SK-N-SH (cell line): ENCODE data around the gene GDF2. TPM values are rescaled to one million over a fixed set of nuclear protein-coding genes. Genes with fewer than 3 reads are reported as not detected.

ENCODE experiments used
- CTCF ChIA-PET: fragments of 300-600, 350-600 bp; formaldehyde crosslinking; extraction: SDS; loops from one replicate; lab custom pipeline; 2021; lab: Yijun Ruan, JAX
- POLR2A ChIA-PET: fragments of 350-600 bp; sonication (Branson Sonifier 250); formaldehyde crosslinking; extraction: SDS; loops from one replicate; lab custom pipeline; 2020; ENCODE audit warnings: antibody characterized with exemption, inconsistent platforms; lab: Yijun Ruan, JAX
- DNase-seq: peaks from one replicate; pipeline ENCODE4 v3.0.0; 2012
- H2AFZ ChIP-seq: fragments of 200-600 bp; sonication (generic); 2 replicates; pipeline ENCODE4 v1.8.1; 2016; ENCODE audit warnings: antibody characterized with exemption, mild to moderate bottlenecking, low read depth
- H3F3A ChIP-seq: fragments of 200-600 bp; sonication (generic); replicated peaks from 2 replicates; pipeline ENCODE3; 2016; ENCODE audit warnings: antibody characterized with exemption, mild to moderate bottlenecking; ENCODE audit not compliant: insufficient read depth
- H3K27ac ChIP-seq, 2 experiments: fragments of 200-500 bp in 1 of 2; fragments of 200-600 bp in 1 of 2; sonication (Bioruptor generic) in 1 of 2; sonication (generic), shearing (Covaris generic) in 1 of 2; 2 replicates each; pipeline versions ENCODE4 v1.5.1 to v1.6.1; 2014 to 2016; ENCODE audit warnings: low read depth in 2 of 2, inconsistent platforms in 1 of 2, low read length in 1 of 2, mild to moderate bottlenecking in 1 of 2, mixed read lengths in 1 of 2
- H3K27me3 ChIP-seq: fragments of 200-600 bp; sonication (generic), shearing (Covaris generic); 2 replicates; pipeline ENCODE4 v1.6.1; 2016; ENCODE audit warnings: mixed run types; ENCODE audit not compliant: insufficient read depth
- H3K36me3 ChIP-seq, 2 experiments: fragments of 200-500 bp in 1 of 2; fragments of 200-600 bp in 1 of 2; sonication (Bioruptor generic) in 1 of 2; sonication (generic) in 1 of 2; replicated peaks in 1 of 2; 2 replicates each; pipeline versions ENCODE3 to v1.5.1; 2014 to 2016; ENCODE audit warnings: low read length in 1 of 2, mild to moderate bottlenecking in 1 of 2; ENCODE audit not compliant: insufficient read depth in 2 of 2, control insufficient read depth in 1 of 2
- H3K4me1 ChIP-seq, 2 experiments: fragments of 200-500 bp in 1 of 2; fragments of 200-600 bp in 1 of 2; sonication (Bioruptor generic) in 1 of 2; sonication (generic), shearing (Covaris generic) in 1 of 2; 2 replicates each; pipeline versions ENCODE4 v1.5.1 to v1.6.1; 2014 to 2016; ENCODE audit warnings: low read depth in 1 of 2, low read length in 1 of 2, mixed run types in 1 of 2; ENCODE audit not compliant: insufficient read depth in 2 of 2, control insufficient read depth in 1 of 2
- H3K4me2 ChIP-seq: fragments of 200-600 bp; sonication (generic), shearing (Covaris generic); 2 replicates; pipeline ENCODE4 v1.6.1; 2017; ENCODE audit warnings: mixed run types
- H3K4me3 ChIP-seq, 2 experiments: fragments of 200-500 bp in 1 of 2; fragments of 200-600 bp in 1 of 2; sonication (Bioruptor generic) in 1 of 2; sonication (generic), shearing (Covaris generic) in 1 of 2; 2 replicates each; pipeline versions ENCODE4 v1.5.1 to v1.8.1; 2014 to 2016; ENCODE audit warnings: low read depth in 2 of 2, inconsistent platforms in 1 of 2, low read length in 1 of 2, mild to moderate bottlenecking in 1 of 2, mixed read lengths in 1 of 2, moderate library complexity in 1 of 2
- H3K79me2 ChIP-seq: fragments of 200-600 bp; sonication (generic); 2 replicates; pipeline ENCODE4 v1.8.1; 2017; ENCODE audit warnings: mild to moderate bottlenecking; ENCODE audit not compliant: insufficient read depth
- H3K9ac ChIP-seq: fragments of 200-600 bp; sonication (generic); 2 replicates; pipeline ENCODE4 v1.6.1; 2017; ENCODE audit warnings: mixed run types
- H3K9me2 ChIP-seq: fragments of 200-600 bp; sonication (generic); 2 replicates; pipeline ENCODE4 v1.6.1; 2017; ENCODE audit warnings: mixed run types
- H3K9me3 ChIP-seq: fragments of 200-600 bp; sonication (generic); 2 replicates; pipeline ENCODE4 v1.6.1; 2017; ENCODE audit warnings: mixed run types, mild to moderate bottlenecking, moderate library complexity
- H4K20me1 ChIP-seq: fragments of 200-600 bp; sonication (generic); 2 replicates; pipeline ENCODE4 v1.6.1; 2017; ENCODE audit warnings: mild to moderate bottlenecking, mixed run types; ENCODE audit not compliant: insufficient read depth
- CHD2 ChIP-seq: fragments of 150-350 bp; IDR thresholded peaks from 2 replicates; pipeline ENCODE4 v1.6.1; 2018; ENCODE audit warnings: low read length; ENCODE audit not compliant: partially characterized antibody
- ELF1 ChIP-seq: IDR thresholded peaks from 2 replicates; pipeline ENCODE4 v1.4.0; 2012
- EP300 ChIP-seq, 2 experiments: IDR thresholded peaks; 2 replicates each; pipeline versions ENCODE4 v1.4.0 to v1.6.1; 2012; ENCODE audit warnings: borderline replicate concordance in 1 of 2, low read depth in 1 of 2, low read length in 1 of 2
- EZH2phosphoT487 ChIP-seq: fragments of 200-600 bp; sonication (generic); IDR thresholded peaks from 2 replicates; pipeline ENCODE4 v1.6.1; 2017; ENCODE audit warnings: low read depth, mixed run types, mild to moderate bottlenecking, antibody characterized with exemption, moderate library complexity, borderline replicate concordance
- FOXJ3 ChIP-seq: sonication (generic); formaldehyde crosslinking; IDR thresholded peaks from 2 replicates; pipeline ENCODE4 v1.5.1; 2020; ENCODE audit warnings: mild to moderate bottlenecking, missing genetic modification reagents
- FOXM1 ChIP-seq: IDR thresholded peaks from 2 replicates; pipeline ENCODE4 v1.4.0; 2012; ENCODE audit warnings: low read depth, mild to moderate bottlenecking
- GABPA ChIP-seq: IDR thresholded peaks from 2 replicates; pipeline ENCODE4 v1.4.0; 2012; ENCODE audit warnings: low read depth, mild to moderate bottlenecking
- GATA2 ChIP-seq: sonication (generic); formaldehyde crosslinking; IDR thresholded peaks from 2 replicates; pipeline ENCODE4 v1.5.0; 2020; ENCODE audit warnings: mild to moderate bottlenecking, missing genetic modification reagents
- MEF2A ChIP-seq: IDR thresholded peaks from 2 replicates; pipeline ENCODE4 v1.4.0; 2012; ENCODE audit warnings: low read depth, borderline replicate concordance
- NFIC ChIP-seq: IDR thresholded peaks from 2 replicates; pipeline ENCODE4 v1.4.0; 2012; ENCODE audit warnings: borderline replicate concordance
- POLR2AphosphoS5 ChIP-seq: IDR thresholded peaks from 2 replicates; pipeline ENCODE4 v1.6.1; 2012; ENCODE audit warnings: low read depth, low read length
- RCOR1 ChIP-seq: fragments of 150-350 bp; IDR thresholded peaks from 2 replicates; pipeline ENCODE4 v1.6.1; 2017; ENCODE audit warnings: antibody characterized with exemption, low read length
- RXRA ChIP-seq: IDR thresholded peaks from 2 replicates; pipeline ENCODE4 v1.4.0; 2012; ENCODE audit warnings: low read depth, mild to moderate bottlenecking, borderline replicate concordance
- SMC3 ChIP-seq: IDR thresholded peaks from 2 replicates; pipeline ENCODE4 v1.6.1; 2012; ENCODE audit warnings: low read depth, low read length, improper control_type of control experiment
- WGBS: methylation state at CpG from one replicate; pipeline ENCODE4 v1.1.6; 2017; ENCODE audit warnings: low lambda C conversion rate; 5-methylcytosine and 5-hydroxymethylcytosine counted together
- polyA plus RNA-seq, 3 experiments: library from polyadenylated mRNA; depleted of rRNA; stranded (reverse); fragments of >200 nt; gene quantifications; 2 replicates each; pipeline ENCODE4 v1.2.3, GENCODE V29; 2012
- TF ChIP-seq, protein P1 (sequence below): fragments of 150-350 bp; IDR thresholded peaks from 2 replicates; pipeline ENCODE4 v1.6.1; 2017; ENCODE audit warnings: antibody characterized with exemption, low read length, low read depth, borderline replicate concordance
- TF ChIP-seq, protein P2 (sequence below): fragments of 150-350 bp; IDR thresholded peaks from 2 replicates; pipeline ENCODE4 v1.6.1; 2016; ENCODE audit warnings: mild to moderate bottlenecking, low read depth, low read length
- TF ChIP-seq, protein P3 (sequence below): IDR thresholded peaks from 2 replicates; pipeline ENCODE4 v1.4.0; 2012; ENCODE audit warnings: low read depth
- TF ChIP-seq, protein P4 (sequence below): IDR thresholded peaks from 2 replicates; pipeline ENCODE4 v1.4.0; 2012; ENCODE audit warnings: low read depth, borderline replicate concordance

GDF2 gene
- polyA plus RNA-seq, 1 of the 3 experiments (the other 2 are of a cell fraction): not detected

- peaks cover 10% of the 10 kb centered on the region; the same call in 1 of the 2 replicates for H3K27me3 ChIP-seq
- H3K9me3 ChIP-seq: no peaks in the 10 kb centered on the region
- H4K20me1 ChIP-seq: no peaks in the 10 kb centered on the region
- no peaks in the 10 kb centered on the region for H3K9me2 ChIP-seq
- POLR2A ChIA-PET: no interaction called here
- H3K79me2 ChIP-seq: no peaks in the 10 kb centered on the region
- H3K4me3 ChIP-seq: no peak overlapping the region
- CTCF ChIA-PET: interaction anchor here (1.8 to 2.5 kb wide), 2 partner anchors 16 to 332 kb away, joined by 6 to 14 read pairs; no protein-coding TSS in a partner anchor
- H3K27ac ChIP-seq: no peak overlapping the region
- peaks cover 3% of the 10 kb centered on the region for H3F3A ChIP-seq
- TF ChIP-seq CHD2 (no peak), GABPA (no peak), SMC3 (no peak)
- WGBS: 74% methylated on average over 7 of the region's 12 CpGs
- H2AFZ ChIP-seq: no peak overlapping the region
- no peaks in the 10 kb centered on the region for H3K36me3 ChIP-seq
- H3K4me2 ChIP-seq: no peak overlapping the region
- H3K4me1 ChIP-seq: peaks cover 0 to 8% of the 10 kb centered on the region in 2 experiments; a peak in 1 of 4 replicates
- H3K9ac ChIP-seq: no peak overlapping the region
- no peak for DNase-seq
Observed at GRCh38 chr10:47357131-47357582, 34.9 kb downstream of the GDF2 start.

GRCh38 chr10:47357911-47358310 is 35.7 kb downstream of the GDF2 start:
- no peaks in the 10 kb centered on the region for H3K9me2 ChIP-seq
- no peaks in the 10 kb centered on the region for H3K79me2 ChIP-seq
- no peak for TF ChIP-seq NFIC
- TF ChIP-seq POLR2AphosphoS5: no peak
- no peak for TF ChIP-seq MEF2A
- TF ChIP-seq SMC3: no peak
- H4K20me1 ChIP-seq: no peaks in the 10 kb centered on the region
- H3K27ac ChIP-seq: no peak overlapping the region
- H3K4me1 ChIP-seq: peaks cover 0 to 8% of the 10 kb centered on the region in 2 experiments; a peak in 1 of 4 replicates
- CTCF ChIA-PET: interaction anchor here (1.3 to 2.5 kb wide), 3 partner anchors 17 to 333 kb away, joined by 3 to 14 read pairs (median 6); no protein-coding TSS in a partner anchor
- H3K4me2 ChIP-seq: no peak overlapping the region
- H3K27me3 ChIP-seq: peaks cover 3% of the 10 kb centered on the region; the same call in 1 of the 2 replicates
- H3K36me3 ChIP-seq: no peaks in the 10 kb centered on the region
- WGBS: 89% methylated on average over 3 of the region's 3 CpGs
- H3F3A ChIP-seq: peaks cover 3% of the 10 kb centered on the region
- H3K9me3 ChIP-seq: no peaks in the 10 kb centered on the region
- H3K4me3 ChIP-seq: no peak overlapping the region
- no peak overlapping the region for H2AFZ ChIP-seq
- no peak overlapping the region for H3K9ac ChIP-seq
- POLR2A ChIA-PET: no interaction called here
- DNase-seq: no peak

DNA sequence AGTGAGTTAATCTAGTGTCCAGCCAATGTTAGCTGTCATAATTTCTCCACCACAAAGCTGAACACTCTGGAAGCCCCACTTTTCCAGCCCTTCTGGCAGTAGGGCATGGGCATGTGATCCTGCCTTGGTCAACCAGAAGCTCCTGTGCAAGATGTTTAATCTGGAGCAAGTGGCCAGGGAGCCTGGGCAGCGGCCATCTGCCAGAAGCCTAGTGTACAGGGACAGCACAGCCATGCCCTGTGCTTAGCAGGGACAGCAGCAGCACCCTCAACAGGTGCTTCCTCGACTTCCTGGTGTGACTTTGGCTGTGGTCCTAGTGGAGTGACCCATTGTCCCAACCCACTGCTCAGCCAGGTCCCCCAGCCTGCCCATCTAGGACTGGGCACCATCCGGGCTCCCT is 36.2 kb downstream of the GDF2 start:
- Histone ChIP-seq H3K9me2 (no peaks in the 10 kb centered on the region), H3K4me2 (no peak overlapping the region), H3K4me1 (peaks cover 0 to 8% of the 10 kb centered on the region in 2 experiments; a peak in 1 of 4 replicates), H4K20me1 (no peaks in the 10 kb centered on the region), H3K9ac (no peak overlapping the region), H3K79me2 (no peaks in the 10 kb centered on the region)
- 60% methylated on average over 1 of the region's 3 CpGs for WGBS
- DNase-seq: no peak
- ChIA-PET CTCF (interaction anchor here (1.3 to 2.5 kb wide), 4 partner anchors 9 to 334 kb away, joined by 3 to 14 read pairs (median 4); no protein-coding TSS in a partner anchor), POLR2A (no interaction called here)
- no peak for TF ChIP-seq RXRA
- TF ChIP-seq, protein P1, sequence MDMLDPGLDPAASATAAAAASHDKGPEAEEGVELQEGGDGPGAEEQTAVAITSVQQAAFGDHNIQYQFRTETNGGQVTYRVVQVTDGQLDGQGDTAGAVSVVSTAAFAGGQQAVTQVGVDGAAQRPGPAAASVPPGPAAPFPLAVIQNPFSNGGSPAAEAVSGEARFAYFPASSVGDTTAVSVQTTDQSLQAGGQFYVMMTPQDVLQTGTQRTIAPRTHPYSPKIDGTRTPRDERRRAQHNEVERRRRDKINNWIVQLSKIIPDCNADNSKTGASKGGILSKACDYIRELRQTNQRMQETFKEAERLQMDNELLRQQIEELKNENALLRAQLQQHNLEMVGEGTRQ: no peak
- TF ChIP-seq, protein P2, sequence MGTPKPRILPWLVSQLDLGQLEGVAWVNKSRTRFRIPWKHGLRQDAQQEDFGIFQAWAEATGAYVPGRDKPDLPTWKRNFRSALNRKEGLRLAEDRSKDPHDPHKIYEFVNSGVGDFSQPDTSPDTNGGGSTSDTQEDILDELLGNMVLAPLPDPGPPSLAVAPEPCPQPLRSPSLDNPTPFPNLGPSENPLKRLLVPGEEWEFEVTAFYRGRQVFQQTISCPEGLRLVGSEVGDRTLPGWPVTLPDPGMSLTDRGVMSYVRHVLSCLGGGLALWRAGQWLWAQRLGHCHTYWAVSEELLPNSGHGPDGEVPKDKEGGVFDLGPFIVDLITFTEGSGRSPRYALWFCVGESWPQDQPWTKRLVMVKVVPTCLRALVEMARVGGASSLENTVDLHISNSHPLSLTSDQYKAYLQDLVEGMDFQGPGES: no peak
- TF ChIP-seq ELF1: no peak
- no peak for TF ChIP-seq EP300 (IDR thresholded peaks at IDR 0.05; ENCODE audit: borderline replicate concordance in 1 of 2, low read depth in 1 of 2, low read length in 1 of 2)
- TF ChIP-seq, protein P3, sequence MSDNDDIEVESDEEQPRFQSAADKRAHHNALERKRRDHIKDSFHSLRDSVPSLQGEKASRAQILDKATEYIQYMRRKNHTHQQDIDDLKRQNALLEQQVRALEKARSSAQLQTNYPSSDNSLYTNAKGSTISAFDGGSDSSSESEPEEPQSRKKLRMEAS: no peak
- TF ChIP-seq GATA2 (CRISPR knock-in tag): no peak
- no peak for TF ChIP-seq SMC3
- TF ChIP-seq FOXJ3 (CRISPR knock-in tag): no peak
- no peak for TF ChIP-seq FOXM1
- TF ChIP-seq CHD2: no peak
- TF ChIP-seq, protein P4, sequence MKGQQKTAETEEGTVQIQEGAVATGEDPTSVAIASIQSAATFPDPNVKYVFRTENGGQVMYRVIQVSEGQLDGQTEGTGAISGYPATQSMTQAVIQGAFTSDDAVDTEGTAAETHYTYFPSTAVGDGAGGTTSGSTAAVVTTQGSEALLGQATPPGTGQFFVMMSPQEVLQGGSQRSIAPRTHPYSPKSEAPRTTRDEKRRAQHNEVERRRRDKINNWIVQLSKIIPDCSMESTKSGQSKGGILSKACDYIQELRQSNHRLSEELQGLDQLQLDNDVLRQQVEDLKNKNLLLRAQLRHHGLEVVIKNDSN: no peak
- TF ChIP-seq RCOR1: no peak
- no peak for TF ChIP-seq EZH2phosphoT487
- TF ChIP-seq, all 33 proteins: peak for 0
- H3K27me3 ChIP-seq: no peaks in the 10 kb centered on the region
- no peaks in the 10 kb centered on the region for H3K36me3 ChIP-seq
- no peak overlapping the region for H3K4me3 ChIP-seq
- no peaks in the 10 kb centered on the region for H3K9me3 ChIP-seq
- H3K27ac ChIP-seq: no peak overlapping the region
- peaks cover 3% of the 10 kb centered on the region for H3F3A ChIP-seq
- no peak overlapping the region for H2AFZ ChIP-seq
